Endothelial cell of umbilical vein (primary cell): ENCODE measurements around the gene MTCL1. TPM values are rescaled to one million over a fixed set of nuclear protein-coding genes. Genes with fewer than 3 reads are reported as not detected.

ENCODE experiments used
- BruUV-seq: library from RNA; stranded (reverse); fragments of 400-500 nt; replicated peaks from 2 replicates; lab custom pipeline; 2021; lab: Mats Ljungman, UMichigan
- CTCF ChIA-PET: fragments of 300-600, 350-600 bp; sonication (Branson Sonifier 250); formaldehyde crosslinking; loops from one replicate; lab custom pipeline; 2021; ENCODE audit warnings: antibody characterized with exemption, inconsistent platforms; lab: Charles Lee
- POLR2A ChIA-PET: fragments of 300-600, 350-600 bp; sonication (Branson Sonifier 250); formaldehyde crosslinking; loops from one replicate; lab custom pipeline; 2021; ENCODE audit warnings: antibody characterized with exemption, inconsistent platforms; lab: Charles Lee
- DNase-seq: peaks from one replicate; pipeline ENCODE4 v3.0.0-alpha.2; 2011; ENCODE audit warnings: low read depth, low spot score
- FAIRE-seq: peaks from 2 replicates; lab custom pipeline; 2011; peaks lifted over from hg19 to GRCh38; lab: Jason Lieb, UNC
- H2AFZ ChIP-seq: 2 replicates; pipeline ENCODE4 v1.6.0; 2012; ENCODE audit warnings: low read depth, low read length, control low read depth, inconsistent platforms
- H3K27ac ChIP-seq: 2 replicates; pipeline ENCODE4 v1.5.1; 2011; ENCODE audit warnings: low read depth, mild to moderate bottlenecking, control low read depth, low read length, moderate library complexity; ENCODE audit not compliant: insufficient read depth
- H3K27me3 ChIP-seq, 2 experiments: 2 replicates each; pipeline versions ENCODE4 v1.6.0 to v1.6.1; 2011; ENCODE audit warnings: low read length in 2 of 2, mixed read lengths in 1 of 2; ENCODE audit not compliant: control insufficient read depth in 2 of 2, insufficient read depth in 2 of 2
- H3K36me3 ChIP-seq, 2 experiments: 2 replicates in 1 of 2; 3 replicates in 1 of 2; pipeline ENCODE4 v1.5.1; 2011; ENCODE audit warnings: low read length in 2 of 2, mild to moderate bottlenecking in 1 of 2, moderate library complexity in 1 of 2; ENCODE audit not compliant: control insufficient read depth in 2 of 2, insufficient read depth in 2 of 2; ENCODE audit errors: extremely low read depth in 1 of 2
- H3K4me1 ChIP-seq: 3 replicates; pipeline ENCODE4 v1.5.1; 2011; ENCODE audit warnings: mild to moderate bottlenecking, low read length; ENCODE audit not compliant: control insufficient read depth, insufficient read depth; ENCODE audit errors: extremely low read depth
- H3K4me2 ChIP-seq: 2 replicates; pipeline ENCODE4 v1.6.1; 2011; ENCODE audit warnings: low read length, control low read depth, mixed read lengths; ENCODE audit not compliant: insufficient read depth
- H3K4me3 ChIP-seq, 3 experiments: fragments of 200-600 bp in 1 of 3; sonication (generic), shearing (Covaris generic) in 1 of 3; replicated peaks in 1 of 3; 2 replicates each; pipeline ENCODE4 v1.5.1; 2011 to 2016; ENCODE audit warnings: control low read depth in 3 of 3, low read length in 3 of 3, mild to moderate bottlenecking in 2 of 3, inconsistent platforms in 1 of 3, low read depth in 1 of 3, moderate library complexity in 1 of 3; ENCODE audit not compliant: insufficient read depth in 1 of 3
- H3K79me2 ChIP-seq: 2 replicates; pipeline ENCODE4 v1.6.0; 2012; ENCODE audit warnings: low read length, inconsistent platforms; ENCODE audit not compliant: control insufficient read depth, insufficient read depth
- H3K9ac ChIP-seq: replicated peaks from 2 replicates; pipeline ENCODE3; 2011; ENCODE audit warnings: low read length, control low read depth; ENCODE audit not compliant: insufficient read depth; ENCODE audit errors: extremely low read depth
- H3K9me1 ChIP-seq: replicated peaks from 3 replicates; pipeline ENCODE4 v1.6.0; 2011; ENCODE audit warnings: mild to moderate bottlenecking, low read length; ENCODE audit not compliant: control insufficient read depth, insufficient read depth; ENCODE audit errors: extremely low read depth
- H3K9me3 ChIP-seq: replicated peaks from 2 replicates; pipeline ENCODE4 v1.5.1; 2012; ENCODE audit warnings: low read length, inconsistent platforms; ENCODE audit not compliant: control insufficient read depth, insufficient read depth
- H4K20me1 ChIP-seq: replicated peaks from 2 replicates; pipeline ENCODE3; 2011; ENCODE audit warnings: mild to moderate bottlenecking, low read length; ENCODE audit not compliant: control insufficient read depth, insufficient read depth; ENCODE audit errors: extremely low read depth
- CTCF ChIP-seq, 2 donors: IDR thresholded peaks; 1 replicate in 1 of 2; 2 replicates in 1 of 2; pipeline ENCODE4 v1.5.1; 2011; ENCODE audit warnings: low read length in 2 of 2, mild to moderate bottlenecking in 2 of 2, moderate library complexity in 2 of 2, control low read depth in 1 of 2, inconsistent platforms in 1 of 2, low read depth in 1 of 2; ENCODE audit not compliant: insufficient read depth in 1 of 2; ENCODE audit errors: extremely low read depth in 1 of 2
- EZH2 ChIP-seq: IDR thresholded peaks from 2 replicates; pipeline ENCODE4 v1.6.1; 2012; ENCODE audit warnings: borderline replicate concordance, low read depth, mild to moderate bottlenecking, moderate library complexity, low read length, inconsistent platforms; ENCODE audit not compliant: severe bottlenecking
- FOS ChIP-seq: IDR thresholded peaks from 2 replicates; pipeline ENCODE4 v1.6.1; 2011; ENCODE audit warnings: mild to moderate bottlenecking, low read length, moderate library complexity, borderline replicate concordance; ENCODE audit not compliant: insufficient read depth
- GATA2 ChIP-seq: IDR thresholded peaks from 2 replicates; pipeline ENCODE4 v1.7.0; 2011; ENCODE audit warnings: low read depth, mild to moderate bottlenecking, moderate library complexity, mixed read lengths, low read length; ENCODE audit not compliant: insufficient read length, insufficient read depth
- JUN ChIP-seq: IDR thresholded peaks from 2 replicates; pipeline ENCODE4 v1.6.1; 2011; ENCODE audit warnings: borderline replicate concordance, low read depth; ENCODE audit not compliant: insufficient read length, insufficient read depth
- POLR2A ChIP-seq: IDR thresholded peaks from 2 replicates; pipeline ENCODE4 v1.6.1; 2012; ENCODE audit warnings: low read depth, mild to moderate bottlenecking, control low read depth, low read length
- POLR2AphosphoS5 ChIP-seq: IDR thresholded peaks from 2 replicates; pipeline ENCODE4 v1.6.1; 2012; ENCODE audit warnings: low read depth, mild to moderate bottlenecking, control low read depth, low read length, moderate library complexity; ENCODE audit not compliant: insufficient read depth
- dilution Hi-C: fragments of 300-500 bp; cut with MboI; formaldehyde crosslinking; loops from one replicate; pipeline ENCODE4 v1.15.0; 2019; ENCODE audit warnings: low sequenced_read_pairs; ENCODE audit not compliant: extremely low pct_ligation_motif_present
- intact Hi-C: fragments of 100-400 bp; cut with micrococcal nuclease; formaldehyde crosslinking; loops from one replicate; pipeline ENCODE4 v1.10.0; 2022
- polyA plus RNA-seq, 4 experiments: library from polyadenylated mRNA; depleted of rRNA in 3 of 4; stranded (reverse) in 3 of 4; unstranded in 1 of 4; fragments of >200 nt; gene quantifications; 2 replicates each; pipeline versions ENCODE4 v1.2.1 to v1.2.3, GENCODE V29; 2011 to 2012; ENCODE audit warnings: missing spikeins in 1 of 4
- total RNA-seq: library from RNA; stranded (reverse); gene quantifications from 2 replicates; pipeline ENCODE4 v1.2.3, GENCODE V29; 2021
- TF ChIP-seq, protein P1 (sequence below): IDR thresholded peaks from 2 replicates; pipeline ENCODE4 v1.6.1; 2011; ENCODE audit not compliant: insufficient read depth, insufficient read length

Gene MTCL1
- total and polyA plus RNA-seq, 2 donors (not counting 3 experiments of a cell fraction or from before 2014, with no cell fraction given): 11.9 to 75.7 TPM

DNA sequence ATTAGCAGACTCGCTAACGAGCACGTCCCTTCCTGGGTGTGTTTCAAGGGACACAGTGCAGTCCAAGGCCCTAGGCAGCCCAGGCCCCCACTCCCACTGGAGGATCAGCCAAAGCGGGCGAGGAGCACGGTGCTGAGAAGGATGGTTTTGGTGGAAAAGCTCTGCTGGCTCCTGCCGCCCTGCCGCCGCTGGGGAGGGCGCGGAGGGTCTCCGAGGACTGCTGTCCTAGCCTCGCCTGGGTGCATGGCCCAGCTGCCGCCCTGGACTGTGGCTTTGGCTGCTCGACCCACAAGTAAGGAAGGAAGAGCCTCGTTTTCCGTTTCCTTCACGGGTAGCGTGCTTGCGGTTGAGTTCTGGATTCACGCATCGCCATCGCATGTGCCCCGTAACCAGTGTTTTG, 79.9 kb downstream of the MTCL1 start:
- Histone ChIP-seq H3K4me2 (no peak overlapping the region), H3K9me1 (no peaks in the 10 kb centered on the region), H3K27ac (no peak overlapping the region), H4K20me1 (no peaks in the 10 kb centered on the region), H3K4me1 (peaks cover 11% of the 10 kb centered on the region), H3K4me3 (no peak overlapping the region), H3K27me3 (no peaks in the 10 kb centered on the region), H3K36me3 (peaks cover 7 to 9% of the 10 kb centered on the region in 2 experiments), H3K79me2 (no peaks in the 10 kb centered on the region), H3K9me3 (no peaks in the 10 kb centered on the region), H2AFZ (no peak overlapping the region), H3K9ac (no peak overlapping the region)
- no TSS peak for BruUV-seq
- dilution Hi-C loops (no loop called here), intact Hi-C loops (no loop called here)
- no peak for DNase-seq
- ChIA-PET CTCF (no interaction called here), POLR2A (no interaction called here)
- FAIRE-seq: no peak
- TF ChIP-seq POLR2A: no peak
- no peak for TF ChIP-seq JUN
- no peak for TF ChIP-seq CTCF (IDR thresholded peaks at IDR 0.05; ENCODE audit: extremely low read depth in 1 of 2, insufficient read depth in 1 of 2, low read depth in 1 of 2, low read length in 2 of 2)
- TF ChIP-seq POLR2AphosphoS5: no peak
- no peak for TF ChIP-seq GATA2
- no peak for TF ChIP-seq EZH2
- TF ChIP-seq FOS: no peak
- TF ChIP-seq, protein P1, sequence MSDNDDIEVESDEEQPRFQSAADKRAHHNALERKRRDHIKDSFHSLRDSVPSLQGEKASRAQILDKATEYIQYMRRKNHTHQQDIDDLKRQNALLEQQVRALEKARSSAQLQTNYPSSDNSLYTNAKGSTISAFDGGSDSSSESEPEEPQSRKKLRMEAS: no peak
